Stimulated activated CD4-positive, alpha-beta T cell treated with anti-CD3 and anti-CD28 coated beads, Interleukin-1b, Interleukin-23, amount 100 ng/mL, for 48 hours (primary cell): ENCODE data around the gene EYS.
"Not testable (repeated sequence)": the region's sequence is repeated elsewhere in the genome, so short reads cannot be mapped to it uniquely, and the experiment has no call there.

Experiments
- DNase-seq: peaks from one replicate; pipeline ENCODE4 v3.0.0-alpha.2; 2020

EYS gene

DNA sequence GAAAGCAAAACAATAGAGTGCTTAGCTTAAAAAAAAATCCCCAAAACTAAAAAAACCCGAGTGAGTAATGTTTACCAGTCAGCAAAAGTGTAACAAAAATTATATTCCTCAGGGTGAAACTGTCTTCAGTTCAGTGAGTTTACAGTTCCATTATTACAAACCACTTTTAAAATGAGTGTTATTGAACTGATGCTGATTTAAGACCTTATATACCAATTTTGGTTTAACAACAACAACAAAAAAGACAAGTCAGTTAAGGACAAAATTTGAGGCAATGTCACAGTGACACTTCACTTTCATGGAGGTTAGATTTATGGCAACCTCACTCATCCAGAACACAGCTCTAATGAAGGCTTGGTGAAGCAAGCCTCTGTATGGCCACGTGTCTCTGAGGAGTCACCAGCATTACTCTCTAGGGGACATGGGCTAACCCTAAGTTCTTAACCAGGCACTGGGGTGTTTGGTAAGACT lies 1440.6 kb downstream of the EYS start:
- DNase-seq, result no peak

DNA sequence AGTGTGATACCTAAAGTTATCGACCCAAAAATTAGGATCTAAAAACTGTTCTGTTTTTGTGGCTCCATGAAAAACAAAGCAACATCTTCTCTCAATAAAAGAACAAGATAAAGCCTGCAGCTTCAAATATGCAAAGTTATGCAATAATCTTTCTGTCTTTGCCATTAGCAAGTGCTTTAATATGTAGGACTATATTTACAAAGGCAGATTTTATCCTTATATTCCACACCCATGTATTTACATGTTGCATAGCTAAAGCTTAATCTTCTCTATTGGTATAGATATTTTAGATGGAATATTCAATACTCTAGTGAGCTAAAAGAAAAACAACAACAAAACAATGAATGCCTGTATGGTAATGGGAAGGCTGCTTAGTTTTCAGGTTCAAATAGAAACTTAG lies 1443.2 kb downstream of the EYS start:
- DNase-seq, result no peak

DNA sequence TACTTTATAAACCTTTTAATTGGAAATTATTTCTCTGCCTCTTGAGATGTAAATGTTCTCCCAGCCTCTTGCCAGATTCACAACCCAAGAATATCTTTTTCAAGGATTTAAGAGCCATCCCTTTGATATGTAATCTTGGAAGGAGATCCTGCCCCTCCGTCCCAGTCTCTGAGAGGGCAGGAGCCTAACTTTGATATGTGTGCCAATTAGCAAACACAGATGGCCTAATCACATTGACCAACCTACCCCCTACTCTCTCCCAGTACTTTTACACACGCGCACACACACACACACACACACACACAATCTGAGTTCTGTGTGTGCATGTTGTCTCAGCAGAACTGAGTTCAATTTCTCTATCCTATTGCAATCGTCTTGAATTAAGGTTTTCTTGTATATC lies 1447.7 kb downstream of the EYS start:
- DNase-seq, result no peak

DNA sequence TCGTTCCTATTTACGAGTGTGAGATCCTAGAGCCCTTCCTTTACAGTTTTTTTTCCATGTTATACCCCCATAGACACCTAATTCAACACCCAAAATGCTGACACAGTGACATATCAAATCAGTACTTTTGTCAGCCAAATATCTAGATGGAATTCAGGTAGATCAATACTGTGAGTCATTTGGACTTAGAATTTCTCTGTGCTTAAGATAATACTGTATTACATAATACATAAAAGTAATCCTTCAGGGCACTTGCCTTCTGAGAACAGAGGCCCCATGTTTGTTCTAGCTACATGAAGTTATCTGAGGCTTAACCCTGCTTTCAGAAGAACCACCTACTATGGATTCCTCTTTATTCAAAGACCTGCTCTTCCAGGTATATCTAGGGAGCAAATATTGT lies 1448.3 kb downstream of the EYS start:
- DNase-seq, result no peak

DNA sequence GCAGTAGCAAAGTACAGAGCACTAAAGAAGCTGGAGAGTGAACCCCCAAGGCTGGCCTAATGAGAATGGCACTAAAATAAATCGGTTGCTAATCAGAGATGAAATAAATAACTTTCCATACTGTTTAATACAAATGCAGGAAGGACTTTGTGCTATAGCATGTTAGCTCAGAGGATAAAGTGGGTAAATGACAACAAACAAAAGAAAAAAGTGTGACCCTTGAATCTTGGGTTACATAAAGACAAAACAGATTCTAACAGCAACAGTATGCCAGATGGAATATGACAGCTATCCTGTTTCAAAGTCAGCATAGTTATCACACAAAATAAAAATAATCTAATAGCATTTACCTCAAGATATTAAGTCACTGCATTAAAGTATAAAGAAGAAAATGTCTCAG lies 1448.7 kb downstream of the EYS start:
- no peak for DNase-seq

DNA sequence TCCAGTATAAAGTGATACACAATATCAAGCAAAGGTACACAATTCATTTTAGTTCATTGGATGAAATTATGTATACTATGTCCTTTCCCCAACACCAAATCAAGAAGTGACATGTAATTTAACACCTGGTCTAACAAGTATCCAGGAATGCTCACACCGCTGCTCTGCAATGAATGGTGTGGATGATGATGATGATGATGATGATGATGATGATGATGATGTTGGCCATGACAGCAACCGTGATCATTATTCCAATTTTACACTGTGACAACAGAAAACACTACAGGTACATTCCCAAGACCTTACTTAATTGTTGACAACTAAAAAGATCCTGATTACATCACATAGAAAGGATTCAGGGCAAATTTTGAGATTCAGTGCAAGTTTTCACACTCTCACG lies 1449.4 kb downstream of the EYS start:
- DNase-seq, result no peak

DNA sequence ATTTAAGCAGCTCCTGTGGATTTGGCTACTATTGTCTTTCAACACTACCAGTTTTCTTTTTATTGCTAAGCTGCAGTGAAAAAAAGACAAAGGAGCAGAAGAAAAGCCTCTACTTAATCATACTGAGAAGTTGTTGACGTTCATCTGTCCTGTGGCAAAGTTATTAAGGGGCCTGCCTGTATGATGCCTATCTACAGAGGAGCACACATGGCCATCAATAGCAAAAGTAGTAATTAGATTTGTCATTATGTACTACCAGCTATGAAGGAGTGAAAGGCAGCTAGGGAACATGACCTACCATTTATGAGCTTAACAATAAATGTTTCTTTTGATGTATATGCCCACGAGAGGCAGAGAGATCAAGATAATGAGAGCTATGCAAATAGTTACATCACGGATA lies 1450.5 kb downstream of the EYS start:
- DNase-seq, result no peak

DNA sequence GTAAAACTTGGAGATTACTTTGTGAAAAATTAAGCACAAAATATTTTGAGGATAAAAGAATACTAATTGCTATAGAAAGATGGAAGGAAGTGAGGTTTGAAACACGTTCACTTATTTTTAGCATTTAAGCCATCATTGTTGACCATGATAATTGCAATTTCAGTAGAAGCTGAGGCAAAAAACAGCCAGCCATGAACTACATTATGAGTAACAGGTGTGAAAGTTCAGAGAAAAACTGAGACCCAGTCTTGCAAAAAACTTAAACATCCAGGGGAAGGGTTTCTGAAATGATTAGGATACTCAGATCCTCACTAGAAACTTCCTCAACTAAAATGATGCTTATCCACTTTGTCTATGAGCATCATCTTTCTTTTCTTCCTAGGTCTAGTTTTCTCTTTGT lies 1452.0 kb downstream of the EYS start:
- no peak for DNase-seq

DNA sequence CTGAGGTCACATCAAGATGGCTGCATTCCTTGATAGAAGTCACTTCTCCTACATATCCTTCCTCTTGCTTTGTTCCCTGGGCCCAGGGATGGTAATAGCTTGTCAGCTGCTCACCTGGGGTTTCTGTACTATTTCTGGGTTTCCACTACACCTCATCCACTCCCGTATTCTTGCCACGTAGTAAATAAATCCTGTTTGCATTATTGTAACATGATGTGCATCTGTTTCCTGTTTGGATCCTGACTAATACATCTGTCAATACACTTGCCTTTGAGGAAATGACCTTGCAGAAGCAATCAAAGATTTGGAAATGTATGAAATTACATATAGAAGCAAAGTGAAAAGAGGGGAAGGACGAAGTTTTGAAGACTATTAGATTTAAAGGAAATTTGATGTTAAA lies 1452.5 kb downstream of the EYS start:
- no peak for DNase-seq

DNA sequence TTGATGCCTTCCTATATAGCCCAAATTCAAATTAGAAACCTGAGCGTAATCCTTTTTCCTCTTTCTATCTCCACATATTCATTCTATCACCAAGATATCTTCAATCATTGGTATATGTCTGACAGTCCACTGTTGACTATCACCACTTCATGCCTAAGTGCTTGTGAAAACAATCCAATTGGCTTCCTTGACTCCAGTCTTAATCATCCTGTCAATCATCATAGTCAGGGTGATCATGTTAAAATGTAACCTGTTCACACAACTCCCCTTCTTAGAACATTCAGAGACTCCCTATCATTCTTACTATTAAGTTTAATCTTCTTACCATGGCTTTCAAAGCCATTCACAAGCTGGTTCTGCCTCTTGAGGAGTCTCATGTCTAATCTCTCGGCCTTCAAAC lies 1454.8 kb downstream of the EYS start:
- DNase-seq, result no peak

DNA sequence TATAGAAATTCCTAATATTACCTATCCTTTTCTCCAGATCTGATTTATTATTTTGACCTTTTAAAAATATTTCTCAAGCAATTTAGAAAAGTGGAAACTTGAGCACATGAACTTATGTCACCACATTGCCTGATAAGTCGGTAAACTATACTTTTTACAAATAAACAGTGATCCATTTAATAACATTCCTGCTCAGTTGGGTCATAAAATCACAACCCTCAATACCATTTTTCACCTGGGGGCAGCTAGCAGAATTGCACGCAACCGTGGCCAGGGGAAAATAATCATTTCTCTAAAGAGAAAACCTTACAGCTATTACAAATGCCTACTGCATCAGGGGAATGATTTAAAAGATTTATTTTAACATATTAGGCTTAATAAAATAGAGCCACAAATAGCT lies 1456.9 kb downstream of the EYS start:
- DNase-seq, result no peak

DNA sequence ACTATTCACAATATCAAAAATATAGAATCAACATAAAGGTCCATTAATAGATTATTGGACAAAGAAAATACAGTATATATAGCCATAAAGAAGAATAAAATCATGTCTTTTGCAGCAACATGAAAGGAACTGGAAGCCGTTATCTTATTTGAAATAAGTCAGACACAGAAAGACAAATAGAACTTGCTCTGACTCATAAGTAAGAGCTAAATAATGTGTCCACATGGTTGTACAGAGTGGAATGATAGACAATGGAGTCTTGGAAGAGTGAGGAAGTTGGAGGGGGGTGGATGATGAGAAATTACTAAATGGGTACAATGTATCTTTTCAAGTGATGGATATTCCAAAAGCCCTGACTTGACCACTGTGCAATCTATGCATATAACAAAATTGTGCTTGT lies 1457.9 kb downstream of the EYS start:
- DNase-seq, result no peak

DNA sequence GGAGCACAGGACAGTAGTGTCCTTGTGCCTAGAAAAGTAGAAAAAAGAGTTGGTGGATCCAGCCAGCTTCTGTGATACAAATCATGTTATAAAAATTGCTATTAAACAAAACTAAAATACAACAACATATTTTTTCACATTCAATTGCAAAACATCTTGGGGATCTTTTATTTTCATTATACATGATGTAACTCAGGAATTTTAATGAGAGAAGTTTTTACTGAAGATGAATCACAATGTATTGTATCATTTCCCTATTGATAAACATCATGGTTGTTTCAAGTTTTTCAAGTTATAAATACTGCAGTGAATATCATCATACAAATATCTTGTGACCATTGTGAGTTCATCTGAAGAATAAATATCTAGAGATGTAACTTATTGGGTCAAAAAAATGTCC lies 1463.4 kb downstream of the EYS start:
- no peak for DNase-seq

DNA sequence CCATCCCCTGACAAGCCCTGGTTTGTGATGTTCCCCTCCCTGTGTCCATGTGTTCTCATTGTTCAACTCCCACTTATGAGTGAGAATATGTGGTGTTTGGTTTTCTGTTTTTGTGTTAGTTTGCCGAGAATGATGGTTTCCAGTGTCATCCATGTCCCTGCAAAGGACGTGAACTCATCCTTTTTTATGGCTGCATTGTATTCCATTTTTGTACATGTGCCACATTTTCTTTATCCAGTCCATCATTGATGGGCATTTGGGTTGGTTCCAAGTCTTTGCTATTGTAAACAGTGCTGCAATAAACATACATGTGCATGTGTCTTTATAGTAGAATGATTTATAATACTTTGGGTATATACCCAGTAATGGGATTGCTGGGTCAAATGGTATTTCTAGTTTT lies 1468.1 kb downstream of the EYS start:
- DNase-seq, result not testable (repeated sequence)

DNA sequence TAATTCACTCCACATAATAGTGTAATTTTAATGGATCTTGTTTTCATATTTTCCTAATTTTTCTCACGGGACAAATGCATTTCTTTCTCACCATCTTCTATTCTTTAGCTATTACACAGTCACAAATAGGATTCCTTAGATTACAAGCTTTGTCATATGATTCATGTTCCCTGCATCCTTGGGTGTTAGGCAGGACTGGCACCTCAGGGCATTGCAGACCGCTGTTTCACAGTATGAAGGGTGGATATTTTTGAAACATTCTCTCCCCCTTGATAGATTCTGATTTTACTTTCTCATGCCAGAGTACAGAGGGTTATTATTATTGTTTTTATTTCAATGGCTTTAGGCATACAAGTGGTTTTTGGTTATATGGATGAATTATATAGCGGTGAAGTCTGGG lies 1469.0 kb downstream of the EYS start:
- DNase-seq, result no peak

DNA sequence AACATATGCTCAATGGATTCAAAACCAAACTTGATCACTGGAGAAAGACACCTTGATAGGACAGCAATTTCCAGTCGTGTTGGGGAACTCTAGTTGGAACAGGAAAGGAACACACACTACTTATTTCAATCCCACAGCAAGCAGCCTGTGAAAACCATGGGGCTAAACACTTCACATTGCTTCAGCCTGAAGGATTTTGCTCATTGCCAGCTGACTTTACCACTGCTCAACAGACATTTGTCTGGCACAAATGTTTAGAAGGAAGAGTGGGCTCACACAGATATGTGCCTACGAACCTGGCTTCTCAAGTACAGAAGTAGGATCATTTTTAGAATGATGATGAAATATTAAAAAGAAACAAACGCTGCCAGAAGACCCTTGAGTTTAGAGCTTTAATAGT lies 1473.3 kb downstream of the EYS start:
- no peak for DNase-seq

DNA sequence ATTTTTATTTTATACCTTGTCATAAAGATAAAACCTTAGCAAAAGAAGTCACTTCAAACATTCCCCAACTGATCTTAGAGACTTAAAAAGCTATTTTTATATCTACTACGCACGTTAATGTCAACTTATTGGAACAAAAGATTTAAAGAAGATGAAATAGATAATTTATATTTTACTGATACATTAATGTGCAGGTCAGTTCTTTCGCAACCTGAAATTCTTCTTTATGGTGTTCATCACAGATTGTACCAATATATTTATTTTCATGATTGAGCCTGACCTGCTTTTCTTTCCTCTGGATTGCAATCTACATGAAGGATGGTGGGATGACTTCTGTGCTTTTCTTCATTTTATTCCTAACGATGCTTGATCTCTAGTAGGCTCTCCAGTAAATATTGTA lies 1475.1 kb downstream of the EYS start:
- DNase-seq, result no peak

DNA sequence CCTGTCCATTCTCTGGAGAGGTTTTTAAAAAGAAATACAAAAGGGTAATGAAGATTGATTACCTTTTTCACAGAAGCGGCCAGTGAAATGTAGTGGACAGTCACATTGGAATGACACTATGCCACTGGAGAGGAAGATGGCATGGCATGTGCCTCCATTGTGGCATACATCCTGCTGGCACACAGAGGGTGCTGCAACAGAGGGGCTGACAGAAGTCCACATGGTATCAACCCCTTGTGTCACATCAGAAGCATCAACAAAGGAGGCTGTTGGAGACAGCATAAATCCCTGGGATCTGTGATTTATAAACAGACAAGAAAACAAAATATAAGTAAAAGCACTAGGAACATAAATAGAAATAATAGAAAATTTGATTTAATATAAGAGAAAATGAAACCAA lies 1476.5 kb downstream of the EYS start:
- no peak for DNase-seq

DNA sequence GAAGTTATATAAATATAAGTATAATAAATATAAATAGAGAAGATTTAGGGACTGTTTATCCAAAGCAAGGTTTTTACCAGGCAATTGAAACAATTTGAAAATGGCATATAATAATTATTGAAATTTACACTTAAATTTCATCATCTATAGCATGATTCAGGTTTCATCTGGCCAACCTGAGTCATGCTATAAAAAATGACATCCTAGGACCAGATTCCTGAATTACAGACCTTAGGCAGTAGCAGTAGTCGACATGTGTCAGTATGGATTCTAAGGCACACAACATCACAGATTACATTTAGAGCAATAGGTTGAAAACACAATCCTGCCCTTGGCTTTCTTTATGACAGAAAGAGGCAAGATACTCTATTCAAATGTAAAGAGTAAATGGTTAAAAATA lies 1479.2 kb downstream of the EYS start:
- no peak for DNase-seq

DNA sequence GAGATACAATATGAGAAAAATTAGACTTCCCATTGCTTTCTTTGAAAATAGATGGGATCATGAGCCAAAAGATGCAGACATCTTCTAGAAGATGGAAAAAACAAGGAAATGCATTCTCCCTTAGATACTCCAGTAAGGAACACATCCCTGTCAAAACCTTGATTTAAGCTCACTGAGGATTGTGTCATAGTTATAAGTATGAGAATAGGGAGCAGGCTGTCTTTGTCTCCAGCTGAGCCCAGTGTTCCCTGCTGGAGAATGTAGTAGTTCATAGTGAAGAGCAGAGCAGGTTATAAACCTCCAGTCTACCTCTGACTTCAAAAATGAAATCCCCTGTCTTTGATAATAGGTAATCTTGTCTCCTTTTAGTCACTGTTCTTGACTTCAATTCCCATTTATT lies 1481.5 kb downstream of the EYS start:
- no peak for DNase-seq

DNA sequence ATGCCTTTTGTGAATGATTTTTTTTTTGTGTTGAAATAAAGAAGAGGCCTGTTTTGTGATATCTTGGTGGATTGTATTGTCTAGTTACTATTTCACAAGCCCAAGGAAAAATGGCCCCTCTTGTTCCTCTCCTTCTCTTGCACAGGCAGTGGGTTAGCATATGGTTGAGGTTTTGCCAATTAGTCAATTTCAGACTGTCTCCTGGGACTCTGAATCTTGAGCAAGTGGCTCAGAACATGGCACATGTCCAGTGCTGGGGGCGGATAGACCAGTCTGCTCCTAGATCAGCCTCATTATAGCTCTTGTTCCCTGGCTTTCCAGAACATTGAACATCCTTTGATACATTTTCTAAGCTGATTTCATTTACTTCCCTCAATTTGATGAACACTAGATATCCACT lies 1482.2 kb downstream of the EYS start:
- no peak for DNase-seq

DNA sequence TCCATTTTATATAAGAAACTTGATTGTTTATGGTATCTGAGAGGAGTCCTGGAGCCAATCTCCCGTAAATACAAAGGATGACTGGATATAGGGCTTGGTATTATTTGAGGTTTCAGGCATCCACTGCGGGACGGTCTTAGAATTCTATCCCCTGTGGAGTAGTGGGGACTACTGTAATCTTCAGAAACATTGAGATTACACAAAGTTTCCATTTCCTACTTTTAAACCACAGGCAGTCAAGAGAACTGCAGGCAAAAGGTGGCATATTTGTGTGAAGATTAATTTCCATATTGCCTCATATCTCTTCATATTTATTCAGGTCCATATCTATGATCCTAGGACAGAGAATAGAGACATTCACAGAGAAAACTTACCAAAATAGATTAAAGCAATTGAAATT lies 1485.2 kb downstream of the EYS start:
- DNase-seq, result no peak

DNA sequence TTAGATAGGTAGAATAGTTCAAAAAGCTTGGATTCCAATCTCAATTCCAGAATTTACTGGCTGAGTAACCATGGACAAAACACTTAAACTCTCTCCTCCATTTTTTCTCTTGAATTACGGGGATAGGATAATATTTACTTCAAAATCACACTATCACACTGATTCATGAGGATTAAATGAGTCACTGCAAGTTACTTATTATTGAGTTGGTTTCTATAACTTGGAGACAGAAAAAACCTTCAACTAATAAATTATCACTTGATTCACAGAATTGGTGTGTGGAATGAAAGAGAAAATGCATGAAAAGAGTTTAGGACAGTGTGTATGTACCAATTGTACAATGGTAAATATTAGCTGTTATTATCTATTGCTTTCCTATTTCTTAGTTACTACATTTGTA lies 1486.2 kb downstream of the EYS start:
- no peak for DNase-seq

DNA sequence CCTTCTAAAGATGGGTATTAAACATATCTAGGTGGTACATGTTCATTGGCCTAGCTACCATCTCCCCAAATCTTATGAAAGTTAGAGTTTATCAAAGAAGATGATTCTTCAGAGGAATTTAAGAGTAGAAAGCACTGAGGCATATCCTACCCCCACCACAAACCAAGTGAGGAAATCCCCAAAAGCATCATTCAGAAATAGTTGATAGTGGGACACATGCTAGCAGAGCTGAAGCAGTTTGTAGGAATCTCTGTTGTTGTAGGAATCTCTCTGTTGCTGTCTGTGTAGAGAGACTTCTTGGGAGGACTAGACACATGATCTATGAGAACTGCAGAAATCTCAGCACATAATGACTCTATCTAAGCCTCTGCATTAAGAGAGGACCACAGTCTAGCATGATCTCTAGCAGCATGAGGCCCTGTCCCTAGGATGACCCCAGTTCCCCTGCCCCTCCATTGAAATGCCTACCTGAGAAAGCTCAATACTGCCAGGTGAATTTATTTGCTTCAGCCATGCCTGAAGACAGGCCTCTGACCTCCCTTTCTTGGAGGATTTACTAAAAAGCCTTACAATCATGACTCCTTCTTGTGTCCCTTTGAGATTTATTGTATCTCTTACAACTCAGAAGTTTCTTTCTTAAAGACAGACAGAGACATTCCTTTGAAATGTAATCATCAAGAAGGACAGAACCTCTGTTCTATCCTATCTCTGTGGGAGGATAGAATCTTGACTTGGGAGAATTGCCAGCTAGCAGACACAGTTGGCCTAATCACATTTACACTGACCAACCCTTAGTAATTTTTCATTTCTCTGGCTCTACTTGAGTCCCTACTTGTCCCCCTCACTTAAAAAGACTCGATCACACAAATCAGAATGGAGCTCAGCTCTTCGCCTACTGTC lies 1489.1 kb downstream of the EYS start:
- no peak for DNase-seq

DNA sequence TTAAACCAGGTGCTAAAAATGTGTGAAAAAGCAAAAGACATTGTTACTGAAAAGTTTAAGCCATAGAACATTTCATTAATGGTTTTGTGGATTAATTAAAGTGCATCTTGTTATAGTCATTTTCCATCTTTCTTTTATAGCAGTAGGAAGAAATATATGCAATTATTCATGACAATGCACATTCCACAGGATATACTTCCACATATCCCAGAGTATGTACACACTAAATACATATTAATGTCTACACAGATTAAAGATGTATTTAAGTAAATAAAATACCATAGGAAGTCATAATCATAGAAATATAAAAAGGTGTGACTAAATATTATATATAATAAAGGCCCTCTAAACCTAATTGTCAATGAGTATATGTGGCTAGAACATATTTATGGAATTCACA lies 1492.7 kb downstream of the EYS start:
- no peak for DNase-seq
